Peyer's patch (tissue), 4 donors: ENCODE data around the gene FKBP10. TPM values are rescaled to one million over a fixed set of nuclear protein-coding genes. Genes with fewer than 3 reads are reported as not detected.
A peak's percentile ranks its signal among the peaks of the same experiment; 100 is the strongest.

Experiments used
- DNase-seq, 3 donors: peaks; one replicate each; pipeline ENCODE4 v3.0.0-alpha.2; 2017 to 2019
- H3K27ac ChIP-seq, 4 donors: fragments of 200-600 bp; sonication (generic); one replicate each; pipeline ENCODE4 v1.5.1; 2016 to 2019
- H3K27me3 ChIP-seq, 2 donors: fragments of 200-600 bp; sonication (generic); one replicate each; pipeline ENCODE4 v1.5.1; 2019
- H3K36me3 ChIP-seq, 3 donors: fragments of 200-600 bp; sonication (generic); one replicate each; pipeline ENCODE4 v1.5.1; 2016 to 2019
- H3K4me1 ChIP-seq, 4 donors: fragments of 200-600 bp; sonication (generic); one replicate each; pipeline ENCODE4 v1.5.1; 2016 to 2019
- H3K4me3 ChIP-seq, 4 donors: fragments of 200-600 bp; sonication (generic); 1 replicate in 3 of 4; 2 replicates in 1 of 4; pipeline ENCODE4 v1.5.1; 2016 to 2019; ENCODE audit warnings: mild to moderate bottlenecking in 1 of 4
- H3K9me3 ChIP-seq, 4 donors: fragments of 200-600 bp; sonication (generic); one replicate each; pipeline ENCODE4 v1.5.1; 2016 to 2019; ENCODE audit warnings: mild to moderate bottlenecking in 1 of 4
- CTCF ChIP-seq, 6 experiments: fragments of 450-650 bp in 4 of 6; fragments of 200-600 bp in 2 of 6; sonication (generic) in 1 of 6; IDR thresholded peaks; one replicate each; pipeline ENCODE4 v1.5.1; 2017 to 2019; ENCODE audit warnings: antibody characterized with exemption in 6 of 6, mild to moderate bottlenecking in 3 of 6, moderate library complexity in 1 of 6
- POLR2A ChIP-seq, 2 donors: fragments of 450-650 bp; IDR thresholded peaks; one replicate each; pipeline ENCODE4 v1.5.1; 2017; ENCODE audit warnings: antibody characterized with exemption in 2 of 2, mild to moderate bottlenecking in 2 of 2, moderate library complexity in 2 of 2
- total RNA-seq, 4 donors: library from RNA; depleted of rRNA; stranded (reverse); fragments of >200 nt; gene quantifications; one replicate each; pipeline ENCODE4 v1.1.0, GENCODE V29; 2016

The FKBP10 gene
- total RNA-seq, 4 donors from 2014 or later = 7.2 to 130 (median 11.2) TPM

- DNase-seq = peak in 2 of 3 donors; percentile 33 to 53
- TF ChIP-seq CTCF (IDR thresholded peaks at IDR 0.05) (no peak), POLR2A (IDR thresholded peaks at IDR 0.05) (no peak)
- Histone ChIP-seq H3K27ac (peak overlapping the region; percentile 76 to 99 (median 96)), H3K4me1 (peaks cover 0 to 46% (median 12%) of the 10 kb centered on the region in 4 donors), H3K9me3 (no peaks in the 10 kb centered on the region), H3K27me3 (no peaks in the 10 kb centered on the region), H3K4me3 (peak overlapping the region; percentile 59 to 90 (median 76)), H3K36me3 (no peaks in the 10 kb centered on the region)
Measured at GRCh38 chr17:41785091-41785858, 27.5 kb upstream of the FKBP10 start.

- Histone ChIP-seq H3K4me3 (peak overlapping the region; percentile 59 to 90 (median 76)), H3K9me3 (no peaks in the 10 kb centered on the region), H3K4me1 (peaks cover 0 to 41% (median 12%) of the 10 kb centered on the region in 4 donors), H3K36me3 (no peaks in the 10 kb centered on the region), H3K27ac (peak overlapping the region; percentile 76 to 99 (median 96)), H3K27me3 (no peaks in the 10 kb centered on the region)
- DNase-seq = peak in 2 of 3 donors; percentile 86 to 89
- peak; percentile 60 to 77 for TF ChIP-seq POLR2A (IDR thresholded peaks at IDR 0.05)
- TF ChIP-seq CTCF (IDR thresholded peaks at IDR 0.05) = no peak
Measured at GRCh38 chr17:41785859-41786226, 27.0 kb upstream of the FKBP10 start.

DNA sequence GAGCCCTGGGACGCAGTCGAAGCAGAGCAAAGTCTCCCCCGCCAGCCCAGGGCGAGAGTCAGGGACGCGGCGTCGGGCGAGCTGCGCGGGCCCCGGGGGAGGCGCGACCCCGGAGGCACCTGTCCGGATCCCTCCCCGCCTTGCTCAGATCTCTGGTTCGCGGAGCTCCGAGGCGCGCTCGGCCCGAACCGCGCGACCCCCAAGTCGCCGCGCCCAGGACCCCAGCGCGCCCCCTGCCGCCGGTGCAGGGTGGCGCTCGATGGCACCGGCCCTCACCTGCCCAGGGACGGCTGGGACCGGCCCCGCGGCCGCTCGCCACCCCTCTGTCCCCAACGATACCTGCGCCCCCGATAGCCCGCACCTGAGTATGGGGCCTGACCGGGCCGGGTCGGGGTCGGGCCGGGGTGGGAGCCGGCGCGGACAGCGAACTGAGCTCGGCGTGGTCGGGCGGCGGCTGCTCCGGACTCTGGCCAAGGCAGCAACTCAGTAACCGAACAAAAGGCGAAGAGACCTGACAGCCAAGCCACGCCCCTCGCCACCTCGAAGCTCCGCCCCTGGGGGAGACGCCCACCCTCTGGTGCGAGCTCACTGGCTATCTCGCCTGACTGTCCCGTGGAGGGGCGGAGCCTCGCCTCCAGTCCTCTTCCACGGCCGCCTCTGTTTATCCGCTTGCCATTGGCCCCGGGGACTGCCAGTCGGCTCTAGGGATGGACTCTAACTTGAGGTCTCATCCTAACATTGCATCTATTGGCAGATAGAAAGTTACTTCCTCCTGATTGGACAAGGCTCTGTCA, 26.4 kb upstream of the FKBP10 start, which contains the start of gene JUP:
TSS of gene JUP (minus strand) at position 485 of the 794 bp plus-strand sequence. CDS start 14,857 bp downstream, outside the sequence.
- TF ChIP-seq POLR2A (IDR thresholded peaks at IDR 0.05) (peak; percentile 99 to 100), CTCF (IDR thresholded peaks at IDR 0.05) (peak in 4 of 6 experiments; percentile 61 to 91 (median 84))
- Histone ChIP-seq H3K27me3 (no peaks in the 10 kb centered on the region), H3K4me3 (peak within 1 kb of the TSS; percentile 59 to 90 (median 76)), H3K9me3 (no peaks in the 10 kb centered on the region), H3K36me3 (no peaks in the 10 kb centered on the region), H3K4me1 (peaks cover 0 to 37% (median 12%) of the 10 kb centered on the region in 4 donors), H3K27ac (peak within 1 kb of the TSS; percentile 76 to 99 (median 96))
- peak; percentile 91 to 100 (median 99) for DNase-seq

DNA sequence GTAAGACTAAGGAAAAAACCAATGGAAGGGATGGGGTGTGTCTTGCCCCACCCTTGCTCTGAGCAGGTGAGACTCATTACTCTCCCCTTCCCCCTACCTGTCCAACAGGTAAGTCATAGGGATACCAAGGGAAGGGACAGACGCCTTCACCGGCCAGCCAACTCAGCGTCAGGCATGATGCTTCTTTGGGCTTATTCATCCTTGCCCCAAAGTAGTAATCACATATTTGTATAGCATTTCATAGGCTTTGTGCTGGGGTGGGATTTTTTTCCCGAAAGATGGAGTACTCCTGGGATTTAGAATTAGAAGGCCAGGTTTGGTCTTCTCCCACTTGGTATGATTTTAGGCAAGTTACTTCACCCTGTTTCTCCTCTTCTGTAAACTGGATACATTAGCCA, 25.8 kb upstream of the FKBP10 start:
- TF ChIP-seq POLR2A (IDR thresholded peaks at IDR 0.05) (peak; percentile 3 to 75), CTCF (IDR thresholded peaks at IDR 0.05) (peak in 1 of 6 experiments; percentile 4)
- Histone ChIP-seq H3K27me3 (no peaks in the 10 kb centered on the region), H3K36me3 (no peaks in the 10 kb centered on the region), H3K9me3 (no peaks in the 10 kb centered on the region), H3K4me3 (no peak overlapping the region), H3K4me1 (peaks cover 0 to 36% (median 12%) of the 10 kb centered on the region in 4 donors), H3K27ac (peak overlapping the region in 3 of 4 donors; percentile 30 to 85 (median 72))
- DNase-seq = no peak
